ENCODE measurements around the gene MAN1A2. TPM values are rescaled to one million over a fixed set of nuclear protein-coding genes. Genes with fewer than 3 reads are reported as not detected.

Gene MAN1A2
- total and polyA plus RNA-seq, 11 donors: 5.1 to 36.5 (median 19.9) TPM

- intact Hi-C loops (cut with DNase I): no loop called here
- ATAC-seq (peak; percentile 50 to 80 (median 70)), DNase-seq (no peak)
- peaks cover 0 to 18% (median 0%) of the 10 kb centered on the region in 12 donors for H3K4me1 ChIP-seq
- no peaks in the 10 kb centered on the region for H3K27me3 ChIP-seq
- peaks cover 0 to 4% (median 0%) of the 10 kb centered on the region in 12 donors for H3K9me3 ChIP-seq
- WGBS, 4 donors: 65 to 69% (median 66%) methylated on average over 6 of the region's 6 CpGs
- H3K27ac ChIP-seq: peak overlapping the region in 2 of 12 donors; percentile 41 to 59
- TF ChIP-seq CTCF (IDR thresholded peaks at IDR 0.05): peak in 1 of 12 donors; percentile 14
- TF ChIP-seq POLR2A (IDR thresholded peaks at IDR 0.05): no peak
- H3K36me3 ChIP-seq: no peaks in the 10 kb centered on the region
- H3K4me3 ChIP-seq: no peak overlapping the region
Measured at GRCh38 chr1:117339866-117340700, 27.2 kb upstream of the MAN1A2 start.

GRCh38 chr1:117341123-117341522 is 26.1 kb upstream of the MAN1A2 start:
- intact Hi-C loops (cut with DNase I): no loop called here
- Histone ChIP-seq H3K27me3 (no peaks in the 10 kb centered on the region), H3K36me3 (no peaks in the 10 kb centered on the region), H3K4me1 (peaks cover 0 to 12% (median 0%) of the 10 kb centered on the region in 12 donors), H3K9me3 (peaks cover 0 to 4% (median 0%) of the 10 kb centered on the region in 12 donors), H3K4me3 (no peak overlapping the region), H3K27ac (no peak overlapping the region)
- ATAC-seq (no peak), DNase-seq (no peak)
- 86 to 89% (median 87%) methylated on average over 5 of the region's 5 CpGs for WGBS, 4 donors
- no peak for TF ChIP-seq POLR2A (IDR thresholded peaks at IDR 0.05)
- no peak for TF ChIP-seq CTCF (IDR thresholded peaks at IDR 0.05)

- TF ChIP-seq POLR2A (IDR thresholded peaks at IDR 0.05) (no peak), CTCF (IDR thresholded peaks at IDR 0.05) (no peak)
- Histone ChIP-seq H3K27me3 (no peaks in the 10 kb centered on the region), H3K4me1 (peaks cover 0 to 12% (median 0%) of the 10 kb centered on the region in 12 donors), H3K4me3 (no peak overlapping the region), H3K36me3 (no peaks in the 10 kb centered on the region), H3K27ac (no peak overlapping the region), H3K9me3 (peaks cover 0 to 4% (median 0%) of the 10 kb centered on the region in 12 donors)
- DNase-seq (no peak), ATAC-seq (peak in 1 of 4 donors; percentile 78)
- 71 to 82% (median 77%) methylated on average over 2 of the region's 2 CpGs for WGBS, 4 donors
- intact Hi-C loops (cut with DNase I): no loop called here
Measured at GRCh38 chr1:117342397-117342796, 24.9 kb upstream of the MAN1A2 start.

GRCh38 chr1:117346206-117346928 is 20.9 kb upstream of the MAN1A2 start:
- DNase-seq (no peak), ATAC-seq (no peak)
- Histone ChIP-seq H3K27ac (no peak overlapping the region), H3K27me3 (no peaks in the 10 kb centered on the region), H3K4me1 (no peaks in the 10 kb centered on the region), H3K9me3 (no peaks in the 10 kb centered on the region), H3K4me3 (no peak overlapping the region), H3K36me3 (no peaks in the 10 kb centered on the region)
- TF ChIP-seq POLR2A (IDR thresholded peaks at IDR 0.05): no peak
- WGBS, 4 donors: 77 to 88% (median 83%) methylated on average over 4 of the region's 4 CpGs
- intact Hi-C loops (cut with DNase I): no loop called here

Measured in heart left ventricle (tissue), 16 donors.